Tibial nerve (tissue), 4 donors: ENCODE data around the gene VWC2L.

ENCODE experiments used
- EP300 ChIP-seq, 2 donors: sonication (generic); formaldehyde crosslinking; IDR thresholded peaks; one replicate each; pipeline ENCODE4 v1.6.1; 2017; ENCODE audit warnings: antibody characterized with exemption in 2 of 2, mild to moderate bottlenecking in 1 of 2
- POLR2A ChIP-seq, 2 donors: fragments of 450-650 bp; IDR thresholded peaks; one replicate each; pipeline ENCODE4 v1.6.1; 2017; ENCODE audit warnings: antibody characterized with exemption in 2 of 2, mild to moderate bottlenecking in 2 of 2, moderate library complexity in 2 of 2
- TF ChIP-seq, protein P1 (sequence below), 5 experiments: fragments of 200-600 bp in 3 of 5; fragments of 450-650 bp in 2 of 5; sonication (generic) in 3 of 5; IDR thresholded peaks; one replicate each; pipeline ENCODE4 v1.5.1; 2016 to 2019; ENCODE audit warnings: antibody characterized with exemption in 5 of 5, mild to moderate bottlenecking in 3 of 5, moderate library complexity in 2 of 5

DNA sequence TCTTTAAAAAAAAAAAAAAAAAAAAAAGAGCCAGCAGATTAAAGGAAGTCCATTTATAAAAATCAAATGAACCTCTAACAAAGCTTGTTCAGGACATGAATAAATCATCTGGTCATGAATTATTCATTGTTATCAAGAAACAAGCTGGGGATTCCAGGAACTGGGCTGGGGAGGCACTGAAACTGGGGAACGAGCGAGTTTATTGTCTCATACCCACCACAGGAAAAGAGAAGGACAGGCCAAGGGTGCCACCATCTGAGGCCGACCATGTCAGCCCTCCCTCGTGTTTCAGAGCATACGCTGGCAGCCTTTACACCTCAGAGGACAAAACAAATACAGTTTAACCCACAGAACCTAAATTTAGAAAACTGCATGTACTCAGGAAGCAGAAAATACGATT lies 164.2 kb downstream of the VWC2L start:
- TF ChIP-seq, protein P1, sequence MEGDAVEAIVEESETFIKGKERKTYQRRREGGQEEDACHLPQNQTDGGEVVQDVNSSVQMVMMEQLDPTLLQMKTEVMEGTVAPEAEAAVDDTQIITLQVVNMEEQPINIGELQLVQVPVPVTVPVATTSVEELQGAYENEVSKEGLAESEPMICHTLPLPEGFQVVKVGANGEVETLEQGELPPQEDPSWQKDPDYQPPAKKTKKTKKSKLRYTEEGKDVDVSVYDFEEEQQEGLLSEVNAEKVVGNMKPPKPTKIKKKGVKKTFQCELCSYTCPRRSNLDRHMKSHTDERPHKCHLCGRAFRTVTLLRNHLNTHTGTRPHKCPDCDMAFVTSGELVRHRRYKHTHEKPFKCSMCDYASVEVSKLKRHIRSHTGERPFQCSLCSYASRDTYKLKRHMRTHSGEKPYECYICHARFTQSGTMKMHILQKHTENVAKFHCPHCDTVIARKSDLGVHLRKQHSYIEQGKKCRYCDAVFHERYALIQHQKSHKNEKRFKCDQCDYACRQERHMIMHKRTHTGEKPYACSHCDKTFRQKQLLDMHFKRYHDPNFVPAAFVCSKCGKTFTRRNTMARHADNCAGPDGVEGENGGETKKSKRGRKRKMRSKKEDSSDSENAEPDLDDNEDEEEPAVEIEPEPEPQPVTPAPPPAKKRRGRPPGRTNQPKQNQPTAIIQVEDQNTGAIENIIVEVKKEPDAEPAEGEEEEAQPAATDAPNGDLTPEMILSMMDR (IDR thresholded peaks at IDR 0.05): peak in 1 of 5 experiments; percentile 9
- TF ChIP-seq POLR2A (IDR thresholded peaks at IDR 0.05) (no peak), EP300 (IDR thresholded peaks at IDR 0.05) (no peak)
